Measurements from ENCODE around the gene PTPRE. TPM values are rescaled to one million over a fixed set of nuclear protein-coding genes. Genes with fewer than 3 reads are reported as not detected.

The PTPRE gene
- total RNA-seq, 1 donor from 2014 or later, result 2.4 TPM

DNA sequence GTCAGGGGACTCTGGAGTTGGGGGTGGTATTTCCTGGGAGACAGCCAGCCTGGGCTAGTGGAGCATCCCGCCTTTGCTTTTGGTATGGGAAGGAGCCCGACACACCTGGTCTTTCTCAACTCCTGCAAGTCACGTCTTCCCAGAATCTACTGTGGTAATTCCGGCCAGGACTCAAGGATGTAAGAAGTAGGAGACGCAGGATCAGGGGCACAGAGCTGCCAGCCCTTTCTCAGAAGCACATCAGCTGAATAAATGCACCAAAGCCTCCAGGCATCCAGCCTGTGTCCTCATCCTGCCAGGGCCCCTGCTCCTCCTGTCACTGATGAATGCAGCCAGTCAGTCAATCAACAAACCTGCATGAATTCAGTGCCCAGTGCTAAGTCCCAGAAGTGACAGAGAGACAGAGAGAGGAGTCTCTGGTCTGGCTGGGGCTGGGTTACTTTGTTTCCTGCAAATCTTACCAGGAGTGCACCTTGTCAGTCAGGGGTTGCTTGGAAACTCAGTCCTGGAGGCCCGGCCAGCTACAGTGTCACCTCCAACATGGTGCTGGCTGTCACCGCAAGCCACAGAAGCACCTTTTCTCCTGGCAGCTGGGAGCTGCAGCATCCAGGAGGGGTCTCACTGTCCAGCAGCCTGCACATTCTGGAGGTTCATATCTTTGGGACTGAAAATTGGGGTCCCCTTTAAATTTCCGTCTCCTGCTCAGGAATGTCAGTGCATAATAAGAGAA is 101.8 kb downstream of the PTPRE start:
- Mint-ChIP-seq H3K27ac (no peak overlapping the region), H3K4me3 (ENCODE audit: low read depth) (no peak overlapping the region), H3K4me1 (ENCODE audit: low read depth) (peaks cover 3% of the 10 kb centered on the region), H3K27me3 (peaks cover 39% of the 10 kb centered on the region), H3K36me3 (ENCODE audit: insufficient read depth) (no peaks in the 10 kb centered on the region), H3K9me3 (ENCODE audit: low read depth) (peaks cover 3% of the 10 kb centered on the region)
- DNase-seq (ENCODE audit: low spot score, unreplicated experiment), result no peak
- TF ChIP-seq CTCF (IDR thresholded peaks at IDR 0.05; ENCODE audit: unreplicated experiment), result no peak

- no peak overlapping the region for H3K4me3 Mint-ChIP-seq (ENCODE audit: low read depth)
- H3K27ac Mint-ChIP-seq, result no peak overlapping the region
- TF ChIP-seq CTCF (IDR thresholded peaks at IDR 0.05; ENCODE audit: unreplicated experiment), result no peak
- peaks cover 39% of the 10 kb centered on the region for H3K27me3 Mint-ChIP-seq
- peaks cover 3% of the 10 kb centered on the region for H3K9me3 Mint-ChIP-seq (ENCODE audit: low read depth)
- no peak for DNase-seq (ENCODE audit: low spot score, unreplicated experiment)
- no peaks in the 10 kb centered on the region for H3K36me3 Mint-ChIP-seq (ENCODE audit: insufficient read depth)
- H3K4me1 Mint-ChIP-seq (ENCODE audit: low read depth), result peaks cover 3% of the 10 kb centered on the region
Measured at GRCh38 chr10:128009372-128010126, 102.6 kb downstream of the PTPRE start.

- H3K36me3 Mint-ChIP-seq (ENCODE audit: insufficient read depth), result no peaks in the 10 kb centered on the region
- H3K4me1 Mint-ChIP-seq (ENCODE audit: low read depth), result peaks cover 3% of the 10 kb centered on the region
- peak; percentile 98 for TF ChIP-seq CTCF (IDR thresholded peaks at IDR 0.05; ENCODE audit: unreplicated experiment)
- H3K27me3 Mint-ChIP-seq, result peaks cover 31% of the 10 kb centered on the region
- DNase-seq (ENCODE audit: low spot score, unreplicated experiment), result peak; percentile 88
- H3K9me3 Mint-ChIP-seq (ENCODE audit: low read depth), result peaks cover 3% of the 10 kb centered on the region
- H3K27ac Mint-ChIP-seq, result no peak overlapping the region
- no peak overlapping the region for H3K4me3 Mint-ChIP-seq (ENCODE audit: low read depth)
Measured at GRCh38 chr10:128011059-128011979, 104.4 kb downstream of the PTPRE start.

- TF ChIP-seq CTCF (IDR thresholded peaks at IDR 0.05; ENCODE audit: unreplicated experiment), result no peak
- H3K4me3 Mint-ChIP-seq (ENCODE audit: low read depth), result no peak overlapping the region
- H3K9me3 Mint-ChIP-seq (ENCODE audit: low read depth), result peaks cover 3% of the 10 kb centered on the region
- H3K27me3 Mint-ChIP-seq, result peaks cover 33% of the 10 kb centered on the region
- peaks cover 3% of the 10 kb centered on the region for H3K4me1 Mint-ChIP-seq (ENCODE audit: low read depth)
- DNase-seq (ENCODE audit: low spot score, unreplicated experiment), result no peak
- H3K27ac Mint-ChIP-seq, result no peak overlapping the region
- no peaks in the 10 kb centered on the region for H3K36me3 Mint-ChIP-seq (ENCODE audit: insufficient read depth)
Measured at GRCh38 chr10:128013626-128014025, 106.7 kb downstream of the PTPRE start.

DNA sequence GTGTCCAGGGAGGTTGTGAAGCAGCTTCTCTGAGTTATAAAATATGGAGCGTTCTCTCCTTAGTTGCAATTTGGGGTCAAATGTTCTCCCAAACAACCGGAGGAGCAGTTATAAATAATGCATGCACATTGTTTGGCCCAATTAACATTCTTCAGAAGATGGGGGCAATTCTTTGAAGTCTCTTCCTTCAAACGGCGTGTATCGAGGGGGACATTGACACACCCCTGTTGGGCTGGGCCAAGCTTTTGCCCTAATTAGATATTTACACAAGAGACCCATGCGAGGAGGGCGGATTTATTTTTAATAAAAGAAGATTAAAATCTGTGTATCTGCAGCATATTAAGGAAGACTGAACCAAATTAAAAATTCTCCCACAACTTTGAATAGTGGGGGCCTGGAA is 107.3 kb downstream of the PTPRE start:
- H3K4me3 Mint-ChIP-seq (ENCODE audit: low read depth), result no peak overlapping the region
- TF ChIP-seq CTCF (IDR thresholded peaks at IDR 0.05; ENCODE audit: unreplicated experiment), result no peak
- peaks cover 33% of the 10 kb centered on the region for H3K27me3 Mint-ChIP-seq
- peaks cover 3% of the 10 kb centered on the region for H3K4me1 Mint-ChIP-seq (ENCODE audit: low read depth)
- peaks cover 3% of the 10 kb centered on the region for H3K9me3 Mint-ChIP-seq (ENCODE audit: low read depth)
- no peaks in the 10 kb centered on the region for H3K36me3 Mint-ChIP-seq (ENCODE audit: insufficient read depth)
- DNase-seq (ENCODE audit: low spot score, unreplicated experiment), result no peak
- H3K27ac Mint-ChIP-seq, result no peak overlapping the region

Data from progenitor cell of endocrine pancreas (in vitro differentiated cells).